HepG2 (cell line): ENCODE measurements around the gene COQ5. TPM values are rescaled to one million over a fixed set of nuclear protein-coding genes. Genes with fewer than 3 reads are reported as not detected.

ENCODE experiments used
- ELF3 ChIP-seq: IDR thresholded peaks from 2 replicates; pipeline ENCODE4 v1.6.1; 2016; ENCODE audit warnings: missing genetic modification reagents, missing compliant biosample characterization
- JUND ChIP-seq: sonication (generic); formaldehyde crosslinking; IDR thresholded peaks from 2 replicates; pipeline ENCODE4 v1.8.0; 2022; ENCODE audit warnings: mild to moderate bottlenecking, missing genetic modification reagents
- KDM2A ChIP-seq: sonication (generic); formaldehyde crosslinking; IDR thresholded peaks from 2 replicates; pipeline ENCODE4 v1.4.0; 2020; ENCODE audit warnings: low read depth, missing genetic modification reagents, borderline replicate concordance
- PAWR ChIP-seq: sonication (generic); formaldehyde crosslinking; IDR thresholded peaks from 2 replicates; pipeline ENCODE4 v1.4.0; 2020; ENCODE audit warnings: missing genetic modification reagents, mild to moderate bottlenecking, borderline replicate concordance
- PRMT3 ChIP-seq: sonication (generic); formaldehyde crosslinking; IDR thresholded peaks from 2 replicates; pipeline ENCODE4 v1.8.1; 2022; ENCODE audit warnings: low read depth, mild to moderate bottlenecking, moderate library complexity, missing genetic modification reagents, borderline replicate concordance
- SMAD3 ChIP-seq: sonication (generic); formaldehyde crosslinking; IDR thresholded peaks from 2 replicates; pipeline ENCODE4 v1.4.0; 2020; ENCODE audit warnings: missing genetic modification reagents
- SOX5 ChIP-seq: IDR thresholded peaks from 2 replicates; pipeline ENCODE4 v1.6.1; 2016; ENCODE audit warnings: borderline replicate concordance
- TBP ChIP-seq: sonication (generic); formaldehyde crosslinking; IDR thresholded peaks from 2 replicates; pipeline ENCODE4 v1.5.0; 2020; ENCODE audit warnings: missing genetic modification reagents
- TEAD3 ChIP-seq: optimal IDR thresholded peaks from 2 replicates; pipeline ENCODE3; 2016; ENCODE audit warnings: borderline replicate concordance
- TFE3 ChIP-seq: IDR thresholded peaks from 2 replicates; pipeline ENCODE4 v1.6.1; 2016
- ZNF225 ChIP-seq: sonication (generic); formaldehyde crosslinking; IDR thresholded peaks from 2 replicates; pipeline ENCODE4 v1.4.0; 2020; ENCODE audit warnings: mild to moderate bottlenecking, missing genetic modification reagents
- ZNF446 ChIP-seq: sonication (generic); formaldehyde crosslinking; IDR thresholded peaks from 2 replicates; pipeline ENCODE4 v1.5.0; 2020; ENCODE audit warnings: mild to moderate bottlenecking, missing genetic modification reagents
- ZSCAN31 ChIP-seq: sonication (generic); formaldehyde crosslinking; IDR thresholded peaks from 2 replicates; pipeline ENCODE4 v1.5.0; 2020; ENCODE audit warnings: low read depth, mild to moderate bottlenecking, missing genetic modification reagents
- polyA plus RNA-seq, 8 experiments: library from polyadenylated mRNA; depleted of rRNA in 3 of 8; stranded (reverse) in 7 of 8; unstranded in 1 of 8; fragments of >200 nt; fragmentation: Illumina TruSeq in 4 of 8; extraction: Trizol in 4 of 8; gene quantifications; 2 replicates each; pipeline versions ENCODE4 v1.2.1 to v1.2.3, GENCODE V29; 2011 to 2016; ENCODE audit warnings: low read depth in 4 of 8, missing spikeins in 1 of 8, mixed read lengths in 1 of 8; ENCODE audit not compliant: insufficient read depth in 1 of 8
- total RNA-seq, 5 experiments: library from RNA; depleted of rRNA; stranded (reverse); fragments of >200 nt; fragmentation: Illumina TruSeq; extraction: Trizol; gene quantifications; 2 replicates each; pipeline ENCODE4 v1.2.3, GENCODE V29; 2016; ENCODE audit warnings: low read depth in 1 of 5
- TF ChIP-seq, protein P1 (sequence below): sonication (generic); formaldehyde crosslinking; IDR thresholded peaks from 2 replicates; pipeline ENCODE4 v1.9.0; 2021; ENCODE audit warnings: missing genetic modification reagents, borderline replicate concordance
- TF ChIP-seq, protein P2 (sequence below): sonication (generic); formaldehyde crosslinking; IDR thresholded peaks from 2 replicates; pipeline ENCODE4 v1.4.0; 2020; ENCODE audit warnings: mild to moderate bottlenecking, missing genetic modification reagents
- TF ChIP-seq, protein P3 (sequence below): sonication (generic); formaldehyde crosslinking; IDR thresholded peaks from 2 replicates; pipeline ENCODE4 v1.5.0; 2020; ENCODE audit warnings: mild to moderate bottlenecking, missing genetic modification reagents, borderline replicate concordance

COQ5 gene
- total and polyA plus RNA-seq, 2 of the 13 experiments (the other 11 are each of a cell fraction or from before 2014, with no cell fraction given), result 36.4 to 41.5 TPM

DNA sequence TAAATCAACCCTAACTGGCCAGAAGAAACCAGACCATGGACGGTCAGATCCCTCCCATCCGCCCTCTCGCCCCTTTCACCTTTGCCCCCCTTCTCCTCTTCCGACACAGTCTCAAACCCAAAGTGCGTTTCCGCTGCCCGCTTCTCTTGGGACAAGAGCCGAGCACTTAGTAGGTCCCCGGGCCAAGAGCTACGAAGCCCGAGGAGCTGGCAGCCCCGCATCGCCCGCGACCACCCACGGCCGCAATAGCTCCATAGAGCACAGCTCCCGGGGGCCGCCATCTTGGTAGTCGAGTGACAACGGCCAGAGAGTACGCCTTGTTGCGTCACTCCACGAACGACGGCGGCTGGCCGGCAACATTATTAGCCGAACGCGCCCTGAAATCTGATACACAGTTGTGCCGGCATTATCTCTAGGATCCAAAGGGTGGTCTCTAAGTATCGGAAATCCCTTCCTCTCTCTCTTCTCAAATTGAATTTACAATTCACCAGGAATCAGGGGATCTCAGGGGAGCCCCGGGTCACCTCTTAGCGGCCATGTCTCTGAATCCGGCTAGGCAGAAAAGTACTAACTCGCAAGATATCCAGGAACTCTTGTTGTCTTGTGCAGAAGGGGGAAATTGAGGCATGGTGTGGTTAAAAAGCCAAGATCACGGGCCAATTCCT, at the start of gene COQ5 (continued):
- TF ChIP-seq, protein P1, sequence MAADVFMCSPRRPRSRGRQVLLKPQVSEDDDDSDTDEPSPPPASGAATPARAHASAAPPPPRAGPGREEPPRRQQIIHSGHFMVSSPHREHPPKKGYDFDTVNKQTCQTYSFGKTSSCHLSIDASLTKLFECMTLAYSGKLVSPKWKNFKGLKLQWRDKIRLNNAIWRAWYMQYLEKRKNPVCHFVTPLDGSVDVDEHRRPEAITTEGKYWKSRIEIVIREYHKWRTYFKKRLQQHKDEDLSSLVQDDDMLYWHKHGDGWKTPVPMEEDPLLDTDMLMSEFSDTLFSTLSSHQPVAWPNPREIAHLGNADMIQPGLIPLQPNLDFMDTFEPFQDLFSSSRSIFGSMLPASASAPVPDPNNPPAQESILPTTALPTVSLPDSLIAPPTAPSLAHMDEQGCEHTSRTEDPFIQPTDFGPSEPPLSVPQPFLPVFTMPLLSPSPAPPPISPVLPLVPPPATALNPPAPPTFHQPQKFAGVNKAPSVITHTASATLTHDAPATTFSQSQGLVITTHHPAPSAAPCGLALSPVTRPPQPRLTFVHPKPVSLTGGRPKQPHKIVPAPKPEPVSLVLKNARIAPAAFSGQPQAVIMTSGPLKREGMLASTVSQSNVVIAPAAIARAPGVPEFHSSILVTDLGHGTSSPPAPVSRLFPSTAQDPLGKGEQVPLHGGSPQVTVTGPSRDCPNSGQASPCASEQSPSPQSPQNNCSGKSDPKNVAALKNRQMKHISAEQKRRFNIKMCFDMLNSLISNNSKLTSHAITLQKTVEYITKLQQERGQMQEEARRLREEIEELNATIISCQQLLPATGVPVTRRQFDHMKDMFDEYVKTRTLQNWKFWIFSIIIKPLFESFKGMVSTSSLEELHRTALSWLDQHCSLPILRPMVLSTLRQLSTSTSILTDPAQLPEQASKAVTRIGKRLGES (CRISPR knock-in tag), result no peak
- 0 out of 2 replicates have a peak, but pooled peaks have one; percentile 24 for TF ChIP-seq TFE3
- TF ChIP-seq ZNF225, result no peak
- no peak; the same call in 1 of the 2 replicates for TF ChIP-seq SMAD3 (CRISPR knock-in tag)
- no peak for TF ChIP-seq PAWR (CRISPR knock-in tag)
- peak; percentile 75 for TF ChIP-seq ELF3 (CRISPR knock-in tag)
- TF ChIP-seq PRMT3 (CRISPR knock-in tag), result no peak
- TF ChIP-seq, protein P2, sequence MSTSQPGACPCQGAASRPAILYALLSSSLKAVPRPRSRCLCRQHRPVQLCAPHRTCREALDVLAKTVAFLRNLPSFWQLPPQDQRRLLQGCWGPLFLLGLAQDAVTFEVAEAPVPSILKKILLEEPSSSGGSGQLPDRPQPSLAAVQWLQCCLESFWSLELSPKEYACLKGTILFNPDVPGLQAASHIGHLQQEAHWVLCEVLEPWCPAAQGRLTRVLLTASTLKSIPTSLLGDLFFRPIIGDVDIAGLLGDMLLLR (CRISPR knock-in tag), result peak; percentile 75; the same call in 1 of the 2 replicates
- no peak for TF ChIP-seq ZNF446 (CRISPR knock-in tag)
- 0 out of 2 replicates have a peak, but pooled peaks have one; percentile 38 for TF ChIP-seq ZSCAN31 (CRISPR knock-in tag)
- TF ChIP-seq, protein P3, sequence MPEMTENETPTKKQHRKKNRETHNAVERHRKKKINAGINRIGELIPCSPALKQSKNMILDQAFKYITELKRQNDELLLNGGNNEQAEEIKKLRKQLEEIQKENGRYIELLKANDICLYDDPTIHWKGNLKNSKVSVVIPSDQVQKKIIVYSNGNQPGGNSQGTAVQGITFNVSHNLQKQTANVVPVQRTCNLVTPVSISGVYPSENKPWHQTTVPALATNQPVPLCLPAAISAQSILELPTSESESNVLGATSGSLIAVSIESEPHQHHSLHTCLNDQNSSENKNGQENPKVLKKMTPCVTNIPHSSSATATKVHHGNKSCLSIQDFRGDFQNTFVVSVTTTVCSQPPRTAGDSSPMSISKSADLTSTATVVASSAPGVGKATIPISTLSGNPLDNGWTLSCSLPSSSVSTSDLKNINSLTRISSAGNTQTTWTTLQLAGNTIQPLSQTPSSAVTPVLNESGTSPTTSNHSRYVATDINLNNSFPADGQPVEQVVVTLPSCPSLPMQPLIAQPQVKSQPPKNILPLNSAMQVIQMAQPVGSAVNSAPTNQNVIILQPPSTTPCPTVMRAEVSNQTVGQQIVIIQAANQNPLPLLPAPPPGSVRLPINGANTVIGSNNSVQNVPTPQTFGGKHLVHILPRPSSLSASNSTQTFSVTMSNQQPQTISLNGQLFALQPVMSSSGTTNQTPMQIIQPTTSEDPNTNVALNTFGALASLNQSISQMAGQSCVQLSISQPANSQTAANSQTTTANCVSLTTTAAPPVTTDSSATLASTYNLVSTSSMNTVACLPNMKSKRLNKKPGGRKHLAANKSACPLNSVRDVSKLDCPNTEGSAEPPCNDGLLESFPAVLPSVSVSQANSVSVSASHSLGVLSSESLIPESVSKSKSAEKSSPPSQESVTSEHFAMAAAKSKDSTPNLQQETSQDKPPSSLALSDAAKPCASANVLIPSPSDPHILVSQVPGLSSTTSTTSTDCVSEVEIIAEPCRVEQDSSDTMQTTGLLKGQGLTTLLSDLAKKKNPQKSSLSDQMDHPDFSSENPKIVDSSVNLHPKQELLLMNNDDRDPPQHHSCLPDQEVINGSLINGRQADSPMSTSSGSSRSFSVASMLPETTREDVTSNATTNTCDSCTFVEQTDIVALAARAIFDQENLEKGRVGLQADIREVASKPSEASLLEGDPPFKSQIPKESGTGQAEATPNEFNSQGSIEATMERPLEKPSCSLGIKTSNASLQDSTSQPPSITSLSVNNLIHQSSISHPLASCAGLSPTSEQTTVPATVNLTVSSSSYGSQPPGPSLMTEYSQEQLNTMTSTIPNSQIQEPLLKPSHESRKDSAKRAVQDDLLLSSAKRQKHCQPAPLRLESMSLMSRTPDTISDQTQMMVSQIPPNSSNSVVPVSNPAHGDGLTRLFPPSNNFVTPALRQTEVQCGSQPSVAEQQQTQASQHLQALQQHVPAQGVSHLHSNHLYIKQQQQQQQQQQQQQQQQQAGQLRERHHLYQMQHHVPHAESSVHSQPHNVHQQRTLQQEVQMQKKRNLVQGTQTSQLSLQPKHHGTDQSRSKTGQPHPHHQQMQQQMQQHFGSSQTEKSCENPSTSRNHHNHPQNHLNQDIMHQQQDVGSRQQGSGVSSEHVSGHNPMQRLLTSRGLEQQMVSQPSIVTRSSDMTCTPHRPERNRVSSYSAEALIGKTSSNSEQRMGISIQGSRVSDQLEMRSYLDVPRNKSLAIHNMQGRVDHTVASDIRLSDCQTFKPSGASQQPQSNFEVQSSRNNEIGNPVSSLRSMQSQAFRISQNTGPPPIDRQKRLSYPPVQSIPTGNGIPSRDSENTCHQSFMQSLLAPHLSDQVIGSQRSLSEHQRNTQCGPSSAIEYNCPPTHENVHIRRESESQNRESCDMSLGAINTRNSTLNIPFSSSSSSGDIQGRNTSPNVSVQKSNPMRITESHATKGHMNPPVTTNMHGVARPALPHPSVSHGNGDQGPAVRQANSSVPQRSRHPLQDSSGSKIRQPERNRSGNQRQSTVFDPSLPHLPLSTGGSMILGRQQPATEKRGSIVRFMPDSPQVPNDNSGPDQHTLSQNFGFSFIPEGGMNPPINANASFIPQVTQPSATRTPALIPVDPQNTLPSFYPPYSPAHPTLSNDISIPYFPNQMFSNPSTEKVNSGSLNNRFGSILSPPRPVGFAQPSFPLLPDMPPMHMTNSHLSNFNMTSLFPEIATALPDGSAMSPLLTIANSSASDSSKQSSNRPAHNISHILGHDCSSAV (CRISPR knock-in tag), result no peak
- TF ChIP-seq SOX5 (CRISPR knock-in tag), result 0 out of 2 replicates have a peak, but pooled peaks have one; percentile 46
- TF ChIP-seq TEAD3 (CRISPR knock-in tag), result peak; percentile 80
- peak; percentile 87 for TF ChIP-seq KDM2A (CRISPR knock-in tag)
- TF ChIP-seq TBP (CRISPR knock-in tag), result no peak
- peak; percentile 81 for TF ChIP-seq JUND
